Heart left ventricle (tissue), 16 donors: ENCODE results near the gene HOATZ. TPM values are rescaled to one million over a fixed set of nuclear protein-coding genes. Genes with fewer than 3 reads are reported as not detected.

ENCODE experiments used
- ATAC-seq, 4 donors: fragments of 200-7000 bp; cut with Tn5 transposase; one replicate each; pipeline ENCODE4 v1.9.1; 2020 to 2022; ENCODE audit warnings: moderate library complexity in 4 of 4, mild to moderate bottlenecking in 3 of 4, moderate number of reproducible peaks in 1 of 4
- DNase-seq, 5 donors: peaks; one replicate each; pipeline ENCODE4 v3.0.0-alpha.2; 2020
- H3K27ac ChIP-seq, 12 donors: fragments of 200-600 bp; sonication (generic) in 4 of 12; one replicate each; pipeline versions ENCODE4 v1.5.0 to v1.8.0; 2016 to 2022; ENCODE audit warnings: mild to moderate bottlenecking in 2 of 12
- H3K27me3 ChIP-seq, 9 donors: fragments of 200-600 bp; sonication (generic) in 2 of 9; one replicate each; pipeline versions ENCODE4 v1.5.1 to v1.8.0; 2016 to 2022; ENCODE audit warnings: mild to moderate bottlenecking in 3 of 9
- H3K36me3 ChIP-seq, 9 donors: fragments of 200-600 bp; sonication (generic) in 2 of 9; one replicate each; pipeline versions ENCODE4 v1.5.0 to v1.8.0; 2018 to 2022; ENCODE audit warnings: mild to moderate bottlenecking in 2 of 9
- H3K4me1 ChIP-seq, 12 donors: fragments of 200-600 bp; sonication (generic) in 4 of 12; one replicate each; pipeline versions ENCODE4 v1.5.0 to v1.8.0; 2016 to 2022; ENCODE audit warnings: mild to moderate bottlenecking in 3 of 12
- H3K4me3 ChIP-seq, 12 donors: fragments of 200-600 bp; sonication (generic) in 4 of 12; one replicate each; pipeline versions ENCODE4 v1.5.0 to v1.8.0; 2017 to 2022; ENCODE audit warnings: mild to moderate bottlenecking in 9 of 12, moderate library complexity in 4 of 12
- H3K9me3 ChIP-seq, 12 donors: fragments of 200-600 bp; sonication (generic) in 4 of 12; one replicate each; pipeline versions ENCODE4 v1.5.0 to v1.8.0; 2016 to 2022; ENCODE audit warnings: mild to moderate bottlenecking in 1 of 12
- CTCF ChIP-seq, 12 donors: fragments of 200-600 bp; sonication (generic) in 4 of 12; IDR thresholded peaks; one replicate each; pipeline versions ENCODE4 v1.5.0 to v1.8.0; 2018 to 2022; ENCODE audit warnings: antibody characterized with exemption in 12 of 12, mild to moderate bottlenecking in 5 of 12
- POLR2A ChIP-seq, 2 donors: fragments of 450-650 bp; IDR thresholded peaks; one replicate each; pipeline ENCODE4 v1.6.1; 2017; ENCODE audit warnings: antibody characterized with exemption in 2 of 2, mild to moderate bottlenecking in 2 of 2, moderate library complexity in 2 of 2
- WGBS, 4 donors: extraction: QIAGEN DNeasy Blood & Tissue Kit in 2 of 4; methylation state at CpG; one replicate each; pipeline versions ENCODE4 v1.1.5 to v1.1.7; 2013 to 2018; 5-methylcytosine and 5-hydroxymethylcytosine counted together
- intact Hi-C, 10 donors: fragments of 100-400 bp; cut with DNase I; formaldehyde crosslinking; loops; one replicate each; pipeline versions ENCODE4 v1.11.1 to v1.14.2; 2022
- polyA plus RNA-seq, 2 donors: library from polyadenylated mRNA; stranded (reverse); fragments of 200-250 nt; gene quantifications; one replicate each; pipeline ENCODE4 v1.2.3, GENCODE V29; 2013
- total RNA-seq, 9 donors: library from RNA; depleted of rRNA in 2 of 9; stranded (reverse); fragments of >200 nt in 2 of 9; fragmentation: NEBNext Ultra II Directional in 3 of 9; extraction: Animal tissue kit (Norgen Biotek cat#: 25700) in 3 of 9; gene quantifications; one replicate each; pipeline versions ENCODE4 v1.1.0 to v1.2.4, GENCODE V29; 2016 to 2023
- donor health status: ischemic (EF 13 %, LVEDD 7.1; RV severe dilation, severe dysfunction).
- donor health status: healthy with polysubstance abuse.
- donor health status: DM: no; HTN: yes; CAD: no.
- donor health status: DM: no; HTN: no; CAD: no.
- donor health status: ischemic (EF 25% LVEDD 6.9; RV normal size, moderate dysfunction).
- donor health status: ischemic (EF 25% LVEDD 5.7; RV mildly dilated, moderate dysfunction).
- donor health status: healthy.
- donor health status: DM: yes; HTN: yes; CAD: no.
- donor health status: ischemic (EF 35%, LVEDD 5.7; RV mildly dilated, moderate dysfunction).
- donor health status: nonischemic (EF 11% LVEDD 7.7; RV severe dilation, severe dysfunction).
- donor health status: DM: yes; HTN: yes; CAD: no.
- donor health status: PGD.
- donor health status: ischemic (EF 29% LVEDD 5.4; RV normal size, mild dysfunction).
- donor health status: nonischemic (EF 23%, LVEDD 6.1; RV moderate dilation, normal function).

Gene HOATZ
- total and polyA plus RNA-seq, 11 donors: not detected

GRCh38 chr11:111537336-111537860 is 22.8 kb downstream of the HOATZ start:
- Histone ChIP-seq H3K27ac (no peak overlapping the region), H3K36me3 (no peaks in the 10 kb centered on the region), H3K27me3 (peaks cover 0 to 34% (median 7%) of the 10 kb centered on the region in 9 donors), H3K9me3 (no peaks in the 10 kb centered on the region), H3K4me1 (peaks cover 0 to 29% (median 16%) of the 10 kb centered on the region in 12 donors), H3K4me3 (no peak overlapping the region)
- DNase-seq (no peak), ATAC-seq (no peak)
- intact Hi-C loops: loop anchor here in 1 of 10 donors (5.0 kb wide), 1 partner anchor 80 kb away; no protein-coding TSS in a partner anchor
- WGBS, 4 donors: 71 to 80% (median 77%) methylated on average over 3 of the region's 3 CpGs
- TF ChIP-seq CTCF (IDR thresholded peaks at IDR 0.05) (no peak), POLR2A (IDR thresholded peaks at IDR 0.05) (no peak)

DNA sequence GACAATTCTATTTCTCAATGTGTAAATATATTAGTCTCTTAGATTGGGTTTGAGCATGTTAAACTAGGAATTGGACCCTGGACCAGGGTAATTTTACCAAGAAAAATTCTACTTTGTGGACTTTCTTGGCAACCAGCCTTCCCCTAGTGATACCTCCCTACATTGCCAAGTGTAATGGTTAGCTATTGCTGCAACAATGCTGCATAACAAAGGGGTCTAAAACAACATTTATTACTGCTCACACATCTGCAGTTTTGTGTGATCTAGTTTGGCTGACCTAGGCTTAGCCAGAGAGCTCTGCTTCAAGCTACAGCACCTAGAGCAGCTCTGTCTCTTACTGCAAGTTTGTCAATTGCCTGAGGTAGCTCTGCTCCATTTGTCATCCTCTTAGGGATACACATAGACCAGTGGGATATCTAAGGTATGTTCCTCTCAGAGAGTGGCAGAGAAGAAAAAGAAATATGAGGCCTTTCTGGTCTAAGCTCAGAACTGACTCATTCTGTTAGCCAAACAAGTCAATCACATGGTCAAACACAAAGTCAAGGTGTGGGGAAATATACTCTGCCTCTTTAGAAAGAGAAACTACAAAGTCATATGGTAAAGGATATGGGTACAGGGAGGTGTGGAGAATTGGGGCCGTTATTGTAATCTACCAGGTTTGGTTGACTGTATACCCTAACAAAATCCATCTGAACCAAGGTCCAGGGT is 24.0 kb downstream of the HOATZ start:
- H3K4me1 ChIP-seq: peaks cover 0 to 30% (median 16%) of the 10 kb centered on the region in 12 donors
- intact Hi-C loops: loop anchor here in 1 of 10 donors (5.0 kb wide), 1 partner anchor 81 kb away; no protein-coding TSS in a partner anchor

DNA sequence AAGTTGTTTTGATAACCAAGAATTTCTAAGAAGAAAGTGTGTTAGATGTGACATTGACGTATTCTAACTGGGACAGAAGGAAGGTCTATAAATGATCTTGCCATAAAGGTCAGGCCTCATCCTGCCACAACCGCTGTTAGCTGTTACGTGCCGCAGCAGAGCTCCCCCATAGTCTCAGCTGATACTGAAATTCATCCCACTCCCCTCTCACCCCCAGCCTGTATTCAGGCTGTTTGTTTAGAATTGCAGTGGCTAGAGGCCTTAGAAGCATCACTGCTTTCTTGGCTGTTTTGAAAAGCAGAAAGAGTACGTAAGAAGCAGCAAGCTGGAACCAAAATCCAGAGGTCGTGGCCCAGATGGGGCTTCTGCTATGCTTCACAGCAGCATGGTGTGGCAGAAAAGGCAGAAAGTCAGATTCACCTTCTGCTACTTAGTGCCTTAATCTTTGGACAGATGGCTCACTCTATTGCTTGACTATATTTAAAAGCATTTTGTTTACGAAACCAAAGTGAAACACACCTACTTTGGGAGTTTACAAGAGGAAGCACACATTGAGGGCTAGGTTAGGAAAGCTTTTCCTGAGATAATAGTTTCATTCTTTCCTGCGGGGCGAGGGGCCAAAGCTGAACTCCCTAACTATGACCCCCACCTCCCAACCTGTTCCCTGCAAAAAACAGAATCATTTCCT is 25.0 kb downstream of the HOATZ start:
- ATAC-seq (no peak), DNase-seq (no peak)
- peak overlapping the region in 4 of 12 donors; percentile 39 to 90 (median 72) for H3K27ac ChIP-seq
- 72 to 80% (median 76%) methylated on average over 9 of the region's 9 CpGs for WGBS, 4 donors
- intact Hi-C loops: loop anchor here in 1 of 10 donors (5.0 kb wide), 1 partner anchor 82 kb away; no protein-coding TSS in a partner anchor
- no peak for TF ChIP-seq POLR2A (IDR thresholded peaks at IDR 0.05)
- no peak for TF ChIP-seq CTCF (IDR thresholded peaks at IDR 0.05)
- H3K4me1 ChIP-seq: peaks cover 0 to 30% (median 16%) of the 10 kb centered on the region in 12 donors
- no peaks in the 10 kb centered on the region for H3K9me3 ChIP-seq
- H3K4me3 ChIP-seq: peak overlapping the region in 11 of 12 donors; percentile 53 to 70 (median 62)
- peaks cover 0 to 34% (median 4%) of the 10 kb centered on the region in 9 donors for H3K27me3 ChIP-seq
- H3K36me3 ChIP-seq: no peaks in the 10 kb centered on the region

More for the DNA sequence above, 24.0 kb downstream of the HOATZ start:
- H3K27me3 ChIP-seq: peaks cover 0 to 34% (median 4%) of the 10 kb centered on the region in 9 donors
- no peak overlapping the region for H3K4me3 ChIP-seq
- H3K27ac ChIP-seq: no peak overlapping the region
- DNase-seq (no peak), ATAC-seq (no peak)
- no peaks in the 10 kb centered on the region for H3K9me3 ChIP-seq
- TF ChIP-seq POLR2A (IDR thresholded peaks at IDR 0.05): no peak
- TF ChIP-seq CTCF (IDR thresholded peaks at IDR 0.05): no peak
- 90 to 97% (median 94%) methylated on average over 1 of the region's 1 CpG for WGBS, 4 donors
- no peaks in the 10 kb centered on the region for H3K36me3 ChIP-seq
